Gastroesophageal sphincter (tissue), 3 donors: ENCODE results near the gene LGI2.

Source experiments
- CTCF ChIP-seq, 4 experiments: fragments of 200-600 bp in 2 of 4; fragments of 450-650 bp in 2 of 4; sonication (generic) in 1 of 4; IDR thresholded peaks; one replicate each; pipeline ENCODE4 v1.5.1; 2017 to 2019; ENCODE audit warnings: antibody characterized with exemption in 4 of 4, mild to moderate bottlenecking in 2 of 4, moderate library complexity in 2 of 4
- EP300 ChIP-seq: sonication (generic); formaldehyde crosslinking; IDR thresholded peaks from one replicate; pipeline ENCODE4 v1.6.1; 2017; ENCODE audit warnings: antibody characterized with exemption, mild to moderate bottlenecking
- POLR2A ChIP-seq, 2 donors: fragments of 450-650 bp; IDR thresholded peaks; one replicate each; pipeline ENCODE4 v1.6.1; 2017; ENCODE audit warnings: antibody characterized with exemption in 2 of 2, mild to moderate bottlenecking in 2 of 2, moderate library complexity in 1 of 2
- POLR2AphosphoS5 ChIP-seq: sonication (generic); formaldehyde crosslinking; IDR thresholded peaks from one replicate; pipeline ENCODE4 v1.6.1; 2017; ENCODE audit warnings: antibody characterized with exemption

- no peak for TF ChIP-seq CTCF (IDR thresholded peaks at IDR 0.05)
- TF ChIP-seq POLR2A (IDR thresholded peaks at IDR 0.05), result no peak
- TF ChIP-seq POLR2AphosphoS5, result no peak
- TF ChIP-seq EP300, result no peak
Measured at GRCh38 chr4:25058796-25059195, 28.1 kb upstream of the LGI2 start.
